HEK293T (cell line): ENCODE data around the gene NEGR1.

Experiments
- BHLHE40 ChIP-seq: fragments of 450-650 bp; IDR thresholded peaks from 2 replicates; pipeline ENCODE4 v1.6.1; 2016; ENCODE audit warnings: mild to moderate bottlenecking, moderate library complexity, borderline replicate concordance
- ELF4 ChIP-seq: fragments of 450-650 bp; IDR thresholded peaks from 2 replicates; pipeline ENCODE4 v1.6.1; 2017; ENCODE audit warnings: antibody characterized with exemption
- HDGF ChIP-seq: fragments of 450-650 bp; IDR thresholded peaks from 2 replicates; pipeline ENCODE4 v1.6.1; 2017; ENCODE audit warnings: antibody characterized with exemption, borderline replicate concordance
- SP1 ChIP-seq: fragments of 450-650 bp; IDR thresholded peaks from 2 replicates; pipeline ENCODE4 v1.6.1; 2017

GRCh38 chr1:71834601-71835441 lies 447.5 kb downstream of the NEGR1 start:
- TF ChIP-seq BHLHE40: no peak
- no peak for TF ChIP-seq HDGF
- no peak for TF ChIP-seq ELF4
- TF ChIP-seq SP1: no peak
